Spleen (tissue), 7 donors: ENCODE measurements around the gene IL6R.

Experiments used
- POLR2AphosphoS5 ChIP-seq, 3 donors: sonication (generic); formaldehyde crosslinking; IDR thresholded peaks; one replicate each; pipeline ENCODE4 v1.5.1; 2017; ENCODE audit warnings: antibody characterized with exemption in 3 of 3
- TF ChIP-seq, protein P1 (sequence below), 11 experiments: fragments of 200-600 bp in 7 of 11; fragments of 450-650 bp in 4 of 11; sonication (generic) in 4 of 11; IDR thresholded peaks in 8 of 11; conservative IDR thresholded peaks in 3 of 11; 1 replicate in 7 of 11; 2 replicates in 4 of 11; pipeline versions ENCODE4 v1.4.0 to v1.8.0; 2016 to 2021; ENCODE audit warnings: antibody characterized with exemption in 11 of 11, inconsistent platforms in 4 of 11, mild to moderate bottlenecking in 1 of 11
- donor health status: DM: no; HTN: no; CAD: no; lungs with moderate emphysema.
- donor health status: DM: no; HTN: no; CAD: no.
- donor health status: DM: no; HTN: no; CAD: no.

DNA sequence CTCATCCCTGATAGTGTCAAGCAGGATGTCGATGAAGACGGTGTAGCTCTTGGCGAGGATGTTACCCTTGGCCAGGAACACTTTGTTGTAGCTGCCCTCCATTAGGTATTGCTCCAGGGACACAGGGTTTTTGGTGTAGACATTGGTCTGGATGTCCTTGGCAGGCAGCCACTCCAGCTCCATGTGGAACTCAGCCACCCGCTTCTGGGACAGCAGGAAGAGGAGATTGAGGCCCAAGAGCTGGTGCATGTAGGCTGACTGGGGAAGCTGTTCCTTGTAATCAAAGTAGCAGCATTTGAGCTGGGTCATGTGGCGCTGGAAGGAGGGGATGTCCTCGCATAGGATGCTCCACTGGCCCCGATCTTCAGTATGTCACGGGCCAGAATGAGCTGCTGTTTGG, 9.5 kb downstream of the IL6R start:
- no peak for TF ChIP-seq POLR2AphosphoS5 (IDR thresholded peaks at IDR 0.05)
- TF ChIP-seq, protein P1, sequence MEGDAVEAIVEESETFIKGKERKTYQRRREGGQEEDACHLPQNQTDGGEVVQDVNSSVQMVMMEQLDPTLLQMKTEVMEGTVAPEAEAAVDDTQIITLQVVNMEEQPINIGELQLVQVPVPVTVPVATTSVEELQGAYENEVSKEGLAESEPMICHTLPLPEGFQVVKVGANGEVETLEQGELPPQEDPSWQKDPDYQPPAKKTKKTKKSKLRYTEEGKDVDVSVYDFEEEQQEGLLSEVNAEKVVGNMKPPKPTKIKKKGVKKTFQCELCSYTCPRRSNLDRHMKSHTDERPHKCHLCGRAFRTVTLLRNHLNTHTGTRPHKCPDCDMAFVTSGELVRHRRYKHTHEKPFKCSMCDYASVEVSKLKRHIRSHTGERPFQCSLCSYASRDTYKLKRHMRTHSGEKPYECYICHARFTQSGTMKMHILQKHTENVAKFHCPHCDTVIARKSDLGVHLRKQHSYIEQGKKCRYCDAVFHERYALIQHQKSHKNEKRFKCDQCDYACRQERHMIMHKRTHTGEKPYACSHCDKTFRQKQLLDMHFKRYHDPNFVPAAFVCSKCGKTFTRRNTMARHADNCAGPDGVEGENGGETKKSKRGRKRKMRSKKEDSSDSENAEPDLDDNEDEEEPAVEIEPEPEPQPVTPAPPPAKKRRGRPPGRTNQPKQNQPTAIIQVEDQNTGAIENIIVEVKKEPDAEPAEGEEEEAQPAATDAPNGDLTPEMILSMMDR (IDR thresholded peaks at IDR 0.05 in 8 of 11, conservative IDR thresholded peaks at IDR 0.05 in 3 of 11): no peak
